ENCODE results near the gene G6PC2. TPM values are rescaled to one million over a fixed set of nuclear protein-coding genes. Genes with fewer than 3 reads are reported as not detected.
"Not testable (repeated sequence)": the region's sequence is repeated elsewhere in the genome, so short reads cannot be mapped to it uniquely, and the experiment has no call there.

Gene G6PC2
- total and polyA plus RNA-seq, 10 of the 15 experiments (the other 5 are each of a cell fraction or from before 2014, with no cell fraction given), result not detected

- ATAC-seq, result no peak
- H2AFZ ChIP-seq (ENCODE audit: control insufficient read depth, low read depth, low read length), result no peak overlapping the region
- intact Hi-C loops (cut with micrococcal nuclease; ENCODE audit: unreplicated experiment), result no loop called here
- no peaks in the 10 kb centered on the region for H3K4me1 ChIP-seq (ENCODE audit: control insufficient read depth, insufficient read depth, low read length)
- 25% methylated on average over 1 of the region's 1 CpG for WGBS (ENCODE audit: insufficient coverage, insufficient replicate concordance, low lambda C conversion rate, missing lambda C conversion rate)
- no peak for FAIRE-seq
- H3K9me3 ChIP-seq (replicated peaks; ENCODE audit: control insufficient read depth, insufficient read depth, low read length), result no peaks in the 10 kb centered on the region
- in situ Hi-C loops (cut with MboI), result no loop called here
- H3K9ac ChIP-seq (ENCODE audit: control insufficient read depth, insufficient read depth, low read length), result no peak overlapping the region
- H3K79me2 ChIP-seq (ENCODE audit: control insufficient read depth, insufficient read depth, low read length), result no peaks in the 10 kb centered on the region
- DNase-seq (ENCODE audit: low read depth, low spot score), result no peak
- no TSS peak for BruUV-seq (replicated peaks)
- no peaks in the 10 kb centered on the region for H3K36me3 ChIP-seq (ENCODE audit: control insufficient read depth in 2 of 2, insufficient read depth in 2 of 2, low read length in 1 of 2)
- TF ChIP-seq CBX3 (IDR thresholded peaks at IDR 0.05; ENCODE audit: borderline replicate concordance, low read depth) (no peak), CBX5 (IDR thresholded peaks at IDR 0.05; ENCODE audit: low read depth) (no peak), YBX1 (IDR thresholded peaks at IDR 0.05) (no peak)
- H3K27me3 ChIP-seq (replicated peaks in 1 of 2; ENCODE audit: control insufficient read depth in 2 of 2, insufficient read depth in 2 of 2, low read length in 1 of 2), result peaks cover 2 to 3% of the 10 kb centered on the region in 2 experiments; a peak in 3 of 4 replicates
- POLR2A ChIA-PET, result no interaction called here
- H3K4me3 ChIP-seq, result no peak overlapping the region
- RAD21 ChIA-PET (ENCODE audit: unreplicated experiment), result no interaction called here
- no peak overlapping the region for H3K4me2 ChIP-seq (ENCODE audit: control insufficient read depth, insufficient read depth)
- CTCF ChIA-PET, result no interaction called here
- H3K27ac ChIP-seq (ENCODE audit: control insufficient read depth, insufficient read depth), result no peak overlapping the region
- SMC1A ChIA-PET (ENCODE audit: uncharacterized antibody, unreplicated experiment), result no interaction called here
- no peaks in the 10 kb centered on the region for H4K20me1 ChIP-seq (ENCODE audit: control insufficient read depth, insufficient read depth)
Observed at GRCh38 chr2:168930242-168930641, 29.2 kb downstream of the G6PC2 start.

DNA sequence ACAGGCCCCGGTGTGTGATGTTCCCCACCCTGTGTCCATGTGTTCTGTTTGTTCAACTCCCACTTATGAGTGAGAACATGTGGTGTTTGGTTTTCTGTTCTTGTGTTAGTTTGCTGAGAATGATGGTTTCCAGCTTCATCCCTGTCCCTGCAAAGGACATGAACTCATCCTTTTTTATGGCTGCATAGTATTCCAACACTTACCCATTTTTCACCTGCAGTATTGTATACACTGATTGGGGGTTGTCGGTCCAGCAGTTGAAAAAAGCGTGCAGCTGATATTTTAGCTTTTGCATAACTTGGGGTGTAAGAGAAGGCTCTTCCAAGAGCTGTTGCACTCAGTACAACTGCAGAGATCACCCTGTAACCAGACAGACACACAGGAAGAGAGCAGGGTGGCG, 31.1 kb downstream of the G6PC2 start:
- DNase-seq (ENCODE audit: low read depth, low spot score); H4K20me1 ChIP-seq (ENCODE audit: control insufficient read depth, insufficient read depth); ATAC-seq; BruUV-seq (replicated peaks); H3K27ac ChIP-seq (ENCODE audit: control insufficient read depth, insufficient read depth); in situ Hi-C loops (cut with MboI); H3K9ac ChIP-seq (ENCODE audit: control insufficient read depth, insufficient read depth, low read length); H3K79me2 ChIP-seq (ENCODE audit: control insufficient read depth, insufficient read depth, low read length); H3K4me2 ChIP-seq (ENCODE audit: control insufficient read depth, insufficient read depth); H3K4me3 ChIP-seq; H3K36me3 ChIP-seq (ENCODE audit: control insufficient read depth in 2 of 2, insufficient read depth in 2 of 2, low read length in 1 of 2); H2AFZ ChIP-seq (ENCODE audit: control insufficient read depth, low read depth, low read length); intact Hi-C loops (cut with micrococcal nuclease; ENCODE audit: unreplicated experiment); CTCF ChIA-PET; H3K4me1 ChIP-seq (ENCODE audit: control insufficient read depth, insufficient read depth, low read length); SMC1A ChIA-PET (ENCODE audit: uncharacterized antibody, unreplicated experiment); H3K9me3 ChIP-seq (replicated peaks; ENCODE audit: control insufficient read depth, insufficient read depth, low read length); POLR2A ChIA-PET; H3K27me3 ChIP-seq (replicated peaks in 1 of 2; ENCODE audit: control insufficient read depth in 2 of 2, insufficient read depth in 2 of 2, low read length in 1 of 2); RAD21 ChIA-PET (ENCODE audit: unreplicated experiment); FAIRE-seq: not testable (repeated sequence)
- 41% methylated on average over 4 of the region's 4 CpGs for WGBS (ENCODE audit: insufficient coverage, insufficient replicate concordance, low lambda C conversion rate, missing lambda C conversion rate)
